GM19238 (cell line): ENCODE data around the gene RRAS2.
"Not testable (repeated sequence)": the region's sequence is repeated elsewhere in the genome, so short reads cannot be mapped to it uniquely, and the experiment has no call there.

Experiments
- DNase-seq: peaks from one replicate; pipeline ENCODE4 v3.0.0; 2011; ENCODE audit warnings: low spot score; ENCODE audit not compliant: insufficient read length

RRAS2 gene

DNA sequence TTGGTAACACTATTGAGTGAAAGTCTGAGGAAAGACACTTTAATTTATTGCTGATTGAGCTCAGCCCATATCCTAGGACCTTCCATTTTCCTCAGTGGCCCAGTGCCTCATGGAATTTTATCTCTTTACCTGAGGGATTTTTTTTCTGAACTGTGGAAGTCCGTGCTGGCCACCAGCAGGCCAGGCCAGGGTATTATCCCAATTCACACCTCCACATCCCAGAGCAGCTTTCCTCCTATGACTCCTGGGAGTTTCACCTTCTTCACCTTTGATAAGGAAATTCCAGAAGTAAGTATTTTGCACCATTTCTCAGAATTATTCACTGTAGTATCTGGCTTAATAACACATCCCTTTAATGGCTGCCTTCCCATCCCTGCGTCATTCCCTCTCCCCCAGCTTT lies 13.0 kb upstream of the RRAS2 start:
- DNase-seq = no peak

DNA sequence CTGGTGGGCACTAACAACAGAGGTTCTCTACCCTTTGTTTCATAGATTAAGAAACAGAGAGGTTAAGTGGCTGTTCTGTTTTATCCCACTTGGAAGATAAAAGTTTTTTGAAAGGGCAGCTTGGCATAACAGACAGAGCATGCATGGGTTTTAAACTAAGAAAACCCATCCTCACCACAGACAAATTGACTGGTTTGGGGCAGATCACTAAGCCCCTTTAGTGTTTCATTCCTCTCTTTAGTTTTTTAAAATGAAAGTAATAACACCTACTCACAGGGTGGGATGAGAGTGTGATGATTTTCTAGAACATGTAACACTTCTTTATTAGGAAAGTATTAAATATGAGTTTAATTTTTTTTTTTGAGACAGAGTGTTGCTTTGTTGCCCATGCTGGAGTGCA lies 12.3 kb upstream of the RRAS2 start:
- DNase-seq = no peak

DNA sequence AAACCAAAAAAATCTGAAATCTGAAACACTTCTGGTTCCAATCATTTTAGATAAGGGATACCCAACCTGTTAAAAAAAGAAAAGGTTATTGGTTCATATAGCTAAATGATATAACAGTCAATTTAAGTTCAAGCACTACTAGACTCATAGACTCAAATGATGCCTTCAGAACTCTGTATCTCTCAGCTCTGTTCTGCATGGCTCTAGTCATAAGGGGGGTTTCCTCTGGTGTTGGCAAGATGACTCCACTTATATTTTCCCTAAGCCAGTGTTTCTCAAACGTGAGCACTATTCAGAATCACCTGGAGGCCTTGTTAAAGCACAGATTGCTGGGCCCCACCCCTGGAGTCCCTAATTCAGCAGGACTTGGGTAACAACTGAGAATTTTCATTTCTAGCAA lies 11.5 kb upstream of the RRAS2 start:
- DNase-seq = no peak

DNA sequence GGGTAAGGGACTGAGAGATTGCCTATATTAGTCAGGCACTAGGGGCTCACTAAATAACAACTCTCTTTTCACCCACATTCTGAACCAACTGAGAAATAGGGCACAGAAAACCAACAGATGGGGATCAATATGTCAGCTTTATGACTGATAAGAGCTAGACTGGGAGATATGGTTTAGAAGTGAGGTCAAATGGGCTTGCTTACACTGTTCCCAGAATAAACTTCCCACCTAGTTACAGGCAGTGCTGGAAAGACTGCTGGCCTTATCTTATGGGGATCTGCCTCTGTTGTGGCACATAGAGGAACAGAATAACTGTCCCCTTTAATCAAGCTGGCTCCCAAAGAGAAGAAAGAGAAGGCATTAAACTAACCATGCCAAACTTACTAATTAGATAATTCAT lies 10.6 kb upstream of the RRAS2 start:
- DNase-seq = no peak

DNA sequence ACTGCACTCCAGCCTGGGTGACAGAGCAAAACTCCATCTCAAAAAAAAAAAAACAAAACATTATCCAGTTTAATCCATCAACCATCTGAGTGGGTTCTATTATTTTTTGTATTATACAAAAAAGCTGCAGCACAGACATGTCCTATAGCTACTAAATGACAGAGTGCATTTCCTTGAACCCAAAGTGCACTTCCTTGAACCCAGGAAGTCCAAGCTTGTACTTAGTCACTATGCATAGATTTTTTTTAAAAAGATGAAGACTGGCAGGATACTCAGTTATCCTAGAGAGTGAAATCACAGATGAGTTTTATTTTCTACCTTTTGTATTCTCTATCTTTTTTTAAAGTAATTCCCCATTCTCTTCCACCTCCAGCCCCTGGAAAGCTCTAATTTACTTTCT lies 8.0 kb upstream of the RRAS2 start:
- no peak for DNase-seq

DNA sequence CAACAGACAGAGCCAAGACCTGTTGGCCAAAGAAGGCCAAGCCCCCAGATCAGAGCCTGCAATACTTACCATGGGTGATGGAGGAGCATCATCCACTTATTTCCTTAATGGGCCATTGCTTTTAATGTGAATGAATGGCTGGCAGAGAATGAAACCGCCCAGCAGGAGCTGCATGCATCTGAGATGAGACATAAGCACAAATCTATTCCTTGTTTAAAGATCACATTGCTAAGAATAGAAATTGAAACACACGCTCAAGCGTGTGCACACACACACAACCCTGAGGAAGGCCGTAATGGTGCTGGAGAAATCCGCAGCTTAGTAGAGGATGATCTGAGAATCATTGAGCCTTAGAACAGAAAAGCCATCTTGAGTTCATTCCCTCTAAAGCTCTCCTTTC lies 5.3 kb upstream of the RRAS2 start:
- DNase-seq = no peak

DNA sequence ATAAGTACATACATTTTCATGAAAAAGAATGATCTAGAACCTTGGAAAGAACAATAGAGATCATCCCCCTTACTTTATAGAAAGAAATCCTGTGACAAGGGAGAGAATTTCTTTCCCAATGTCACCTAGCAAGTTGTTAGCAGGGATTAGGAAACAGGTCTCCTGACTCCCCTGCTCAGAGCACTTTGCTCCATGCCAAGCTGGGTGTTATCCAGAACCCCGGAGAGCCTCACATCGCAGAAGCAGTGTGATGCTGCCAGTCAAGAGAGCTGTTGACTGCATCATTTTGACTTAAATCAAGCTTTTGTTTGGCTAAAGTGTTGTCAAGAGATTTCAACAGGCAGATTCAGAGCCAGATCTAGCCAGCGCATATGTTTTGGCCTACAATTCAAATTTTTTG lies 3.6 kb upstream of the RRAS2 start:
- no peak for DNase-seq

DNA sequence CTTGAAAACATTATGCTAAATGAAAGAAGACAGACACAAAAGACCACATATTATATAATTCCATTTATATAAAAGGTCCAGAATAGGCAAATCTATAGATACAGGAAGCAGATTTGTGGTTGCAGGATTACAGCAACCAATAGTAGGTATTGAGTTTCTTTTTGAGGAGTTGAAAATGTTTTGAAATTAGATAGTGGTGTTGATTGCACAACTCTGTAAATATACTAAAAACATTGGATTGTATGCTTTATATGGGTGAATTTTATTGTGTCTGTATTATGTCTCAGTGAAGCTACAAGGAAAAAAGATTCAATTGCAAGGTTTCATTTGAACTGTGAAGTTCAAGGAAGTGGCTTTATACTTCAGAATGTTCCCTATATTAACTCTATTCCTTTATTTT lies 3.0 kb upstream of the RRAS2 start:
- no peak for DNase-seq

DNA sequence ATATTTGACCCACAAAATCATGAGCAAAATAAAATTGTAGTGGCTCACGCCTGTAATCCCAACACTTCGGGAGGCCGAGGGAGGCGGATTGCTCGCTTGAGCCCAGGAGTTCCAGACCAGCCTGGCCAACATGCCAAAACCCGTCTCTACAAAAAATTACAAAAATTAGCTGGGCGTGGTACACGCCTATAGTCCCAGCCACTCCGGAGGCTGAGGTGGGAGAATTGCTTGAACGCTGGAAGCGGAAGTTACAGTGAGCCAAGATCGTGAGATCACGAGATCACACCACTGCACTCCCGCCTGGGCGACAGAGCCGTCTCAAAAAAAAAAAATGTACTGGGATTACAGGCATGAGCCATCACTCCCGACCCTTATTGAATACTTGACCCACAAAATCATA lies 2.0 kb upstream of the RRAS2 start:
- no peak for DNase-seq

DNA sequence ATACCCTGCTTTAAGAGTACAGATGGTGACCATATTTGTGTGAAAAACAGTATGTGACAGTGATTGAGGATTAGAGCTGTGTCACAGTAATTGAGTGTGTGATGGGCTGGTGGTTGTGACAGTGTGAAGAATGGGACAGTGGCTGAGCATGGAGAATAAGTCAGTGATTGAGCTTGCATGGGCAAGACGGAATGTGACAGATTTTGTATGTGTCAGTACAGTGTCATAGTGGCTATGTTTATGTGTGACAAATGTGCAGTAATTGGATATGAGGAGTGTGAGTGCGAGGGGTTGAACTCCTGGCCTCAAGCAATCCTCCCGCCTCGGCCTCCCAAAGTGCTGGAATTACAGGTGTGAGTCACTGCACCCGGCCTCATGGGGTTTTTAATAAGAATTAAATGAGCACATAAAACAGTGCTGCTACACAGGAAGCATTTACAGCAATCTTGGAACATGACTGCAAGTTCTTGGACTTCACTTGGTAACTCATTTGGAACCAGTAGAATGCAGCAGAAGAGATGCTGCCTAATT lies 583 bp upstream of the RRAS2 start:
- no peak for DNase-seq

DNA sequence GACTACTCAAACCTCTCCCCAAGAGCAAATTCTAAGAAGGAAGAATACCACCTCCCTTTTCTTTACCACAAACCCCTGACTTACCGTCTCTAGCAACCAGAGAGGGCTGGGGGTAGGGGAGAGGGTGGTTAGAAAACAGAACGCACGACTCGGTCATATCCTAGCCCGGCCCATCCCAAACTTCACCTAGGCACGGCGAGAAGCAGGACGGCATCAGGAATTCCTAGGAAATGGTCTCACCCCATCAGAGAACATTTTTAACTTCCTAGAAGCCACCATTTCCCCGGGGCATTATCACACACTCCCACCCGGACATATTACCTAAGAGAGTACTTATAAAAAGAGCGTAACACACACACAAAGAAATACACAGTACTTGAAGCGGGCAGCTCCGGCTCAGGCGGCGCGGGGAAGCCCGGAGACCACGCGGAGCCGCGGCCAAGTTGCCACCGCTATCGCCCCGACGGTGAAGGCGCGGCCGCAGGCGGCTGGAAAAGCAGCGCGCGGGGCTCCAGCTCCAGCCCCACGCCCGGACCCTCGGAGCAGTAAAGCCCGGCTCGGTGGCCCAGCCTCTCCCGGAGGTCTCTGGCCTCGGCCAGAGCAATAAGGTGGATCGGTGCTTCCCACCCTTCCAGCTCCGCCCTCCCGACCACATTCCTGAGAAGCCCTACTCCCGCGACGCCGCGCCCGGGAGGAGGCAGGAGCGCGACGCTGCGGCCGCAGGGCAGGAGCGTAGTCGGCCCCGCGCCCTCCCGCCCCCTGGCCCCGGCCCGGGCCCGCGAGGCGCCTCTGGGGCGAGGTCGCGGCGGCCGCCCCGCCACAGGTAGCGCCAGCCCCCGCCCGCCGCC lies 878 bp downstream of the RRAS2 start:
- DNase-seq = peak; percentile 27

DNA sequence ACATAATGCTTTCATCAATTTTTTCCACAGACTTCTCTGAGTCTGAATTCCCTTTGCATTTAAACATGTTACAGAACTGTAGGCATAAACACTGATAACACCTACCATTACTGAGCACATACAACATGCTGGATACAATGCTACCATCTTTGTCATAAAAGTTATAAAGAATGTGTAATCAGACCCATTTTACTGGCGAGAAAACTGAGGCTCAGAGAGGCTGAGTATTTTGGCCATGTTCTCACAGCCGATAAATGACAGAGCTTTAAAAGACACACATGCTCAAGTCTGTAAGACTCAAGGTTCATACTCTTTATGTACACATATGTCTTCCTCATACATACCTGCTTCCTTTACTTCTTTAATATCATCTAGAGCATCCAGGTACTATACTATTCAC lies 2.6 kb downstream of the RRAS2 start:
- DNase-seq = no peak

DNA sequence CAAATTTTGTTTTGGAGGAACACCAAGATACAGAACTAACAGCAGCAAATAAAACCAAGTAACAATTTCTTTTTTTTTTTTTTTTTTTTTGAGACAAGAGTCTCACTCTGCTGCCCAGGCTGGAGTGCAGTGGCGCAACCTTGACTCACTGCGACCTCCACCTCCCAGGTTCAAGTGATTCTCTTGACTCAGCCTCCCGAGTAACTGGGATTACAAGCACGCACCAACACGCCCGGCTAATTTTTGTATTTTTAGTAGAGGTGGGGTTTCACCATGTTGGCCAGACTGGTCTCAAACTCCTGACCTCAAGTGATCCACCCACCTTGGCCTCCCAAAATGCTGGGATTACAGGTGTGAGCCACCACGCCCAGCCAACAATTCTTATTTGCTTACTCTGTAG lies 4.4 kb downstream of the RRAS2 start:
- DNase-seq = not testable (repeated sequence)

DNA sequence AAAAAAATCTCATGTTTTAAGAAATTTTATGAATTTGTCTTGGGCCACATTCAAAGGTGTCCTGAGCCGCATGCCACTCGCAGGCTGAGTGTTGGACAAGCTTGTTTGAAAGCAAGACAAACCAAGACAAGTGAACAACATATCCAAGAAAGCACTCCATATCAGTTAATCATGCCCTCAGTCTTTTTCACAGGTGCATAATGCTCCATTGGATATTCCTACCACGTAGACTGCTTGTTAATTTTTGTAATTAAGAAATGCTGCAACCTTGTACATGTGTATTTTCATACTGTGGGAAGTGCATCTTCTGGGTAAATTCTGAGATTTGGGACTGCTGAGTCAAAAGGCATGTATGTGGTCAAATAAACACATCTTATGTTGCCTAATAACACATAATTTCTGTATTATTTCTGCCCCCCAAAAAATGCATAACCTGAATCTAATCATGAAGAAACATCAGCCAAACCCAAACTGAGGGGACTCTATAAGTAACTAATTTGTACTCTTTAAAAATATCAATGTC lies 8.2 kb downstream of the RRAS2 start:
- DNase-seq = no peak

DNA sequence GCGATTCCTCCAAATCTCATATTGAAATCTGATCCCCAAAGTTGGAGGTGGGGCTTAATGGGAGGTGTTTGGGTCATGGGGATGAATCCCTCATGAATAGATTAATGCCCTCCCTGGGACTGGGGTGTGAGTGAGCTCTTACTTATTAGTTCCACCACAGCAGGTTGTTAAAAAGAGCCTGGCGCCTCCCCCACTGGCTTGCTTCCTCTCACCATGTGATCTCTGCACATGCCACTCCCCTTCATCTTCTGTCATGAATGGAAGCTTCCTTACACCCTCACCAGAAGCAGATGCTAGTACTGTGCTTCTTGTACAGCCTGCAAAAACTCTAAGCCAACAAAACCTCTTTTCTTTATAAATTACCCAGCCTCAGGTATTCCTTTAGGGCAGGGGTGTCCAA lies 8.8 kb downstream of the RRAS2 start:
- no peak for DNase-seq

DNA sequence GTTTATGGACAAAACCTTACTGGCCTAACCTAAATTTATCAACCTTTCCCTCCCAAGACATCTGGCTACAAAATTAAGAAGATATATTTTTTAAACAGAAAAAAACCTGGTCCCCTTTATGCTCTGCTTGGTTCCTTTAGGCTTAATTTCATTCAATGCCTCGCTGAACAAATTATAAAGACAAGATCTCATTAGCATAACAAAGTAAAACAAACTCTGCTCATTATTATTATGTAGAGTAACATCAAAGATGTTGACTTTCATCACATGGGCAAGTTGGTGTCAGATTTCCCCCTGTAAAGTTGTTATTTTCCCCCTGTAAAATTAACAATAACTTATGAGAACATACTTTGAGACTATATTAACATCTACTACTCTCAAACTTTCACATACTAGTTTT lies 11.0 kb downstream of the RRAS2 start:
- DNase-seq = no peak

DNA sequence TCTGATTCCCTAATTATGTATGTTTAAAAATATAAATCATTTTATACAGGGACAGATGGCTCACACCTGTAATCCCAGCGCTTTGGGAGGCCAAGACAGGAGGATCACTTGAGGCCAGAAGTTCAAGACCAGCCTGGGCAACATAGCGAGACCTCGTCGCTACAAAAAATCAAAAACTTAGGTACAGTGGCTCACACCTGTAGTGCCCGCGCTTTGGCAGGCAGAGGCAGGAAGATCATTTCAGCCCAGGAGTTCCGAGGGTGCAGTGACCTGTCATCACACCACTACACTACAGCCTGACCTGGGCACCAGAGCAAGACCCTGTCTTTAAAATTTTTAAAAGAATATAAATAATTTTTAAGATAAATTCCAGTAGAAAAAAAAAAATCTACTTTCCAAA lies 11.5 kb downstream of the RRAS2 start:
- DNase-seq = no peak

DNA sequence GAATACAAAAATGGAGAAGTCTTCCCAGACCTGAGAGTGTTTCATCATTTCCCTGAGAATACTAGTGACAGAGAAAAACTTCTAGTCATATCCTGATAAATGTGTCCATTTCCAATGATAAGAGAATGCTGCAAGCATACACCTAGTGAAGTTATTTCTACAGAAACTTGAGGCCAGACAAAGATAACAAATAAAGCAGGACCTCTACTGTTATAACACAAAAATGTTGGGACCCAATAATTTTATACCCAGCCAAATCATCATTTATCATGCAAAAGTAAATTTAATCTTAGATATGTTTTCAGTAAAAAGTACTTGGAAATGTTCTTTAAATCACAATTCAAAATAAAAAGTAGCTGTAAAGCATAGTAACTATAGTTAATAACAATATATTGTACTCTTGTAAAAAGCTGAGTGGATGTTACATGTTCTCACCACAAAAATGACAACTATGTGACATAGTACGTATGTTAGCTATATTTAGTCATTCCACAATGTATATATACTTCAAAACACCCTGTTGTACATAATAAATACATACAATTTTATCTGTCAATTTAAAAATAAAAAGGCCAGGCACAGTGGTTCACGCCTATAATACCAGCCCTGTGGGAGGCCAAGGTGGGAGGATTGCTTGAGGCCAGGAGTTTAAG lies 12.6 kb downstream of the RRAS2 start:
- DNase-seq = no peak

DNA sequence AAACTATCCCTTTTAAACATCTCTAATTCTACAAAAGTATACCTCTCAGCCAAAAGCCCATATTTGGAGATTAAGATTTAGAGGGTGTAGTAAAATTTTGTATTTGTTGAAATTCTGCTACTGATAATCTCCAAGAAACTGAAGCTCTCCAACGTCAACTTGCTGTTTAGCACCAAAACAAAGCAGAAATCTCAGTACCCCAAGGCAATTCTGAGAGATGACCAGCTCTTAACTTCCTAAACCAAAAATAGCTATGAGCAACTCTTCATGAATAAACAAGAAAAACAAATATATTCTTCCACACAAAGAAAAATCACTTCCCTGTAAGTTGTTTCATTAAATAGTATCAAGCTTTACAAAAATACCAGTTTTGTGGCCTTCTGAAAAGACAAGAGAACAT lies 13.3 kb downstream of the RRAS2 start:
- DNase-seq = no peak

DNA sequence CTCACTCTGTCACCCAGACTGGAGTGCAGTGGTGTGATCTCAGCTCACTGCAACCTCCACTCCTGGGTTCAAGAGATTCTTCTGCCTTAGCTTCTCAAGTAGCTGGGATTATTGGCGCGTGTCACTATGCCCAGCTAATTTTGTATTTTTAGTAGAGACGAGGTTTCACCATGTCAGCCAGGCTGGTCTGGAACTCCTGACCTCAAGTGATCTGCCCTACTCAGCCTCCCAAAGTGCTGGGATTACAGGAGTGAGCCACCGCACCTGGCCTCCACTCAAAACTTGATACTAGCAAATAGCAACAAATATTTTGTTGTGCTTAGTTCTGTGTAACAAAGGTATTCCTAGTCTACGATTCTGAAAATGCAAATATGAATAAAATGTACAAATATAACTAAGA lies 14.0 kb downstream of the RRAS2 start:
- DNase-seq = not testable (repeated sequence)

DNA sequence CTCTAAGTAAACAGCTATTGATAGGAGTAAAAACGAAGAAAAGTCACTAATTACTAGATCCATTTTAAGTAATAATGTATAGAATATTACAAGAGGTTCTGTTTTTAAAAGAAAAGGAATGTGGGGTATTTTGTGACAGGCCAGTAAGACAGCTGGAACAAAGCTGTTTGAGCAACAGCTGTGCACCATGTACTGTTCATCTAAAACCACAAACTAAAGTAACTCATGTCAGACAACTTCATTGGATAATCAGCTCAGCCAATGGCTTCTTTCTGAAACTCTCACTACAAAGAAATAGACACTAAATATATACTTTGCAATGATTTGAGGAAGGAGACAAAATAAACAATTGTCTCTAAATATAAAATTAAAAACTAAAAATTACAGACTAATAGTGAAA lies 16.1 kb downstream of the RRAS2 start:
- no peak for DNase-seq

DNA sequence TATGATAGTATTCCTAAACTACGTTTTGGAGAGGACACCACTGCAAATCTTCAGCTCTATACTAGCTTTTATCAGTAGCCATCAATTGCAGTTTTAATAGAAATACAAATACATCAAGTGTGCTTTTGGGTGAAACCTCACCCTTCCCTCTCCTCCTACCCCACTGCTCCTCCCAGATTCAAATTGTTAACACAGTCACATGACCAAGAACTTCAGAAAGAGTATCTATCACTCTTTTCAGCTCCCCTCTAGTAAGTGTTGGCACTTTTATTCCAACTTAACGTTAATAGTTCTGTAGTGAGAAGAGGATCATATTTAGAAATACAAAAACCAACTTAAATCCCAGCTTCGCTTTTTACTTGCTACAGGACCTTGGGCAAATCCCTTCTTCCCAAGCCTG lies 17.0 kb downstream of the RRAS2 start:
- no peak for DNase-seq

DNA sequence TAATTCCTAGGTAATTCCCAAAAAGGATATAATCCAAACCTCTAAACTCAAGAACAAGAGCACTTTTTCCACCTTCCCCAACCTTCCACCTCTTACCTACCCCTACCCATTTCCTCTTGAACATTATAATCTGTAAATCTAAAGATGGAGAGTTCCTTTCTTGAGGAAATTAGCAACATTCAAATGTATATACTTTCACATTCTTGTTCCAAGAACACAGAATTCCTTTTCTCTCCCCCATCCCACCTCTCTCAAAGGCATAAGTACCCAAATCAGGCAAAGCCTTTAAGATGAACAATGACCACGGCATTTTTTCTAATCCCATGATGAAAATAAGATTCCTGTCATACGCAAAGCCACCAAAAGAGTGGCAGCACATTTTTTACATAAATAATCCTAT lies 18.3 kb downstream of the RRAS2 start:
- DNase-seq = no peak
